MM.1S (cell line): ENCODE results near the gene MSLN.

Experiments used
- EZH2 ChIP-seq: fragments of 300-600 bp; sonication (generic); optimal IDR thresholded peaks from 2 replicates; pipeline ENCODE3; 2017; ENCODE audit warnings: low read depth, mild to moderate bottlenecking, antibody characterized with exemption, low read length, mixed read lengths
- EZH2phosphoT487 ChIP-seq: fragments of 300-600 bp; sonication (generic); IDR thresholded peaks from 2 replicates; pipeline ENCODE4 v1.6.1; 2018; ENCODE audit warnings: antibody characterized with exemption, low read length
- TF ChIP-seq, protein P1 (sequence below): fragments of 300-600 bp; sonication (generic); IDR thresholded peaks from 2 replicates; pipeline ENCODE4 v1.5.1; 2016; ENCODE audit warnings: antibody characterized with exemption, low read length, mixed read lengths

DNA sequence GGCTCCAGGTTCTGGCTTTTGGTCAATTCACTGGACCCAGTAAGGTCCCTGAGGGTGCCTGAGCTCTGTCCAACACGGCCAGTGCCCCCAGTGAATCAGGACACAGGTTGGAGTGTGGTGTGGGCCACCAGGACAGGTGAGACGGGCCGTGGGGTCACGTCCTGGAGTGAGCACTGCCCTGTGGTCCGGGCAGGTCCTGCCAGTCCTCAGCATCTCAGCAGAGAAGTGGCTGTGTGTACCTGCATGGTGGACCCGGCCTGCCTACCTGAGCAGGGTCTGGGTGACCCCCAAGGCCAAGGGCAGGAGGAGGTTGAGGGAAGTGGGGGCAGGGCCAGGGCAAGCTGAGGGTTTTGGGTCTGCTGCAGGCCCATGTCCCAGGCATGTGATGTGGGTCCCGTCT is 41.9 kb downstream of the MSLN start:
- TF ChIP-seq, protein P1, sequence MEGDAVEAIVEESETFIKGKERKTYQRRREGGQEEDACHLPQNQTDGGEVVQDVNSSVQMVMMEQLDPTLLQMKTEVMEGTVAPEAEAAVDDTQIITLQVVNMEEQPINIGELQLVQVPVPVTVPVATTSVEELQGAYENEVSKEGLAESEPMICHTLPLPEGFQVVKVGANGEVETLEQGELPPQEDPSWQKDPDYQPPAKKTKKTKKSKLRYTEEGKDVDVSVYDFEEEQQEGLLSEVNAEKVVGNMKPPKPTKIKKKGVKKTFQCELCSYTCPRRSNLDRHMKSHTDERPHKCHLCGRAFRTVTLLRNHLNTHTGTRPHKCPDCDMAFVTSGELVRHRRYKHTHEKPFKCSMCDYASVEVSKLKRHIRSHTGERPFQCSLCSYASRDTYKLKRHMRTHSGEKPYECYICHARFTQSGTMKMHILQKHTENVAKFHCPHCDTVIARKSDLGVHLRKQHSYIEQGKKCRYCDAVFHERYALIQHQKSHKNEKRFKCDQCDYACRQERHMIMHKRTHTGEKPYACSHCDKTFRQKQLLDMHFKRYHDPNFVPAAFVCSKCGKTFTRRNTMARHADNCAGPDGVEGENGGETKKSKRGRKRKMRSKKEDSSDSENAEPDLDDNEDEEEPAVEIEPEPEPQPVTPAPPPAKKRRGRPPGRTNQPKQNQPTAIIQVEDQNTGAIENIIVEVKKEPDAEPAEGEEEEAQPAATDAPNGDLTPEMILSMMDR = no peak
- TF ChIP-seq EZH2 (no peak), EZH2phosphoT487 (no peak)
